BE2C (cell line): ENCODE data around the gene FBN1.

ENCODE experiments used
- DNase-seq: peaks from one replicate; pipeline ENCODE4 v3.0.0-alpha.2; 2020
- H3K27me3 ChIP-seq: fragments of 250-450 bp; sonication (Bioruptor Pico); 2 replicates; pipeline ENCODE4 v1.5.1; 2020; ENCODE audit warnings: mild to moderate bottlenecking
- H3K36me3 ChIP-seq: fragments of 250-450 bp; sonication (Bioruptor Pico); 2 replicates; pipeline ENCODE4 v1.5.1; 2020; ENCODE audit warnings: mild to moderate bottlenecking
- H3K4me1 ChIP-seq: fragments of 250-450 bp; sonication (Bioruptor Pico); 2 replicates; pipeline ENCODE4 v1.5.1; 2020
- H3K4me3 ChIP-seq: 2 replicates; pipeline ENCODE4 v1.5.1; 2011; ENCODE audit warnings: low read depth, low read length
- H3K9me3 ChIP-seq: fragments of 250-450 bp; sonication (Bioruptor Pico); 2 replicates; pipeline ENCODE4 v1.5.1; 2020
- TF ChIP-seq, protein P1 (sequence below): IDR thresholded peaks from 2 replicates; pipeline ENCODE4 v1.5.1; 2012; ENCODE audit warnings: mild to moderate bottlenecking, low read depth, low read length

Gene FBN1

DNA sequence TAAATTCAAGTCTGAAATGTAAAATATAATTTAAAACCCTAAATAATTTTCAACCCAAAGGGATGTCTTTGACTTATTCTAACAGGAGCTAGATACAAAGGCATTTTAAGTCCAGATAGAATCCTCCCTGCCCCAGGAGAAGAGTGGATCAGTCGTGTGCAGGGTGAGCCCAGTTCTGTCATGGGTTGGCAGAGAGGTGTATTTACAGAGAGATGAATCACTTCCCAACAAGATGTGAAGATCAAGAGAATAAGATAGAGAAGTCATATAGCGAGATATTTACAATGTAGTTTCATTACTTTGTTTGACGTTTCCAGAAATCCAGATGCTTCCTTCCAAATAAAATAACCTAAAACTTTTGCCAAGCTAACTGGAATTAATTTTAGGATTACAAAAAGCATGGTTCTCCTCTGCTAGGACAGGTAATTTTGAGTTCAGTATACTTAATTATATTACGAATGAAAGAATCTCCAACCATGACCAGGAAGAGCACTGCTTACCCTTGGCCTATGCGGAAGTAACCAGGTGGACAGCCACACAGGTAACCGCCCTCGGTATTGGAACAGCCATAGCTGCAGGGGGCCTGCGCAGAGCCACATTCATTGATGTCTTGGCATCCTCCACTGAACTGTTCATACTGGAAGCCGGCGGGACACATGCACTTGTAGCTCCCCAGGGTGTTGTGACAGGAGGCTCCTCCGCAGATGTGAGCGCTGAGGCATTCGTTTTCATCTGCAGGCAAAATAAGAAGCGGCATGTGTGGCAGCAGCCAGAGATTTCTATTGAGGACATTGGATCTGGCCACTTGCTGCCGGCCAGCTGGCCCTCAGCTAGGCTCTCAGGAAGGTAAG lies 230.2 kb downstream of the FBN1 start:
- Histone ChIP-seq H3K27me3 (no peaks in the 10 kb centered on the region), H3K4me1 (no peaks in the 10 kb centered on the region), H3K36me3 (no peaks in the 10 kb centered on the region), H3K4me3 (no peak overlapping the region), H3K9me3 (no peaks in the 10 kb centered on the region)
- TF ChIP-seq, protein P1, sequence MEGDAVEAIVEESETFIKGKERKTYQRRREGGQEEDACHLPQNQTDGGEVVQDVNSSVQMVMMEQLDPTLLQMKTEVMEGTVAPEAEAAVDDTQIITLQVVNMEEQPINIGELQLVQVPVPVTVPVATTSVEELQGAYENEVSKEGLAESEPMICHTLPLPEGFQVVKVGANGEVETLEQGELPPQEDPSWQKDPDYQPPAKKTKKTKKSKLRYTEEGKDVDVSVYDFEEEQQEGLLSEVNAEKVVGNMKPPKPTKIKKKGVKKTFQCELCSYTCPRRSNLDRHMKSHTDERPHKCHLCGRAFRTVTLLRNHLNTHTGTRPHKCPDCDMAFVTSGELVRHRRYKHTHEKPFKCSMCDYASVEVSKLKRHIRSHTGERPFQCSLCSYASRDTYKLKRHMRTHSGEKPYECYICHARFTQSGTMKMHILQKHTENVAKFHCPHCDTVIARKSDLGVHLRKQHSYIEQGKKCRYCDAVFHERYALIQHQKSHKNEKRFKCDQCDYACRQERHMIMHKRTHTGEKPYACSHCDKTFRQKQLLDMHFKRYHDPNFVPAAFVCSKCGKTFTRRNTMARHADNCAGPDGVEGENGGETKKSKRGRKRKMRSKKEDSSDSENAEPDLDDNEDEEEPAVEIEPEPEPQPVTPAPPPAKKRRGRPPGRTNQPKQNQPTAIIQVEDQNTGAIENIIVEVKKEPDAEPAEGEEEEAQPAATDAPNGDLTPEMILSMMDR, result no peak
- no peak for DNase-seq

DNA sequence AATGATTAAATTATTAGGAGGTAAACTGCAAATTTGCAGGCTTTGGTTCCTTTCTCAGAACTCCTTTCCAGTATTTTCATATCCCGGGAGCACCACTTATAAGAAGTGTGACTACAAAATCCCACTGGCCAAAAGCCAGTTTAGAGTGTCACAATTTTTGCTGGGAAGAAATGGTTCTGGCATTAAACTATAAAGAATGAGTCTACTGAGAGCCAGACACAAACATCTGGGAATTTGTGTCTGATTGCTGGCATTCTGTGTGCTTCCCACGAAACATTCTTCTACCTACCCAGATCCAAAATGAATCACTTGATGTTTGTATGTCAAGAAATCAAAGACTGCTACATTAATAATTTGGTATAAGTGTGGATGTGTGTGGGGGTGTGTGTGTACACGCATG lies 231.5 kb downstream of the FBN1 start:
- Histone ChIP-seq H3K9me3 (no peaks in the 10 kb centered on the region), H3K4me3 (no peak overlapping the region), H3K27me3 (no peaks in the 10 kb centered on the region), H3K36me3 (no peaks in the 10 kb centered on the region), H3K4me1 (no peaks in the 10 kb centered on the region)
- TF ChIP-seq, protein P1, result no peak
- DNase-seq, result no peak

DNA sequence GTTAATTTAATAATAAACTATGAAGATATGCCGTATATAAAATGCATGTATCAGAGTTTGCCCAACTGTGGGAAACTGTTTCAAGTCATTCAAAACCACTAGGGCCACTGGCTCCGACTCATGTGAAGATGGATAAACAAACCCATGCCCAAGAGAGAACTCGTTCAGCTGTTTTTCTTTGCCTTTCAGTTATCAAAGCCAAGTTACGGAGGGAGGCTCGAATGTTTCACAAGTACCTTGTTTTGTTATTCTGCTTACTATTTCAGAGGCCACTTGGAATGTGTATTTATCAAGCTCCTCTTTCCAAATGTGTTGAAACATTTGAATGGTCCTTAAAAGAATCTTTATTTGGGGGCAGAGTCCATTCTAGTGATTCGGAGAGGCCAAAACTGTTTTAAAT lies 232.2 kb downstream of the FBN1 start:
- Histone ChIP-seq H3K9me3 (no peaks in the 10 kb centered on the region), H3K27me3 (no peaks in the 10 kb centered on the region), H3K4me1 (no peaks in the 10 kb centered on the region), H3K36me3 (no peaks in the 10 kb centered on the region), H3K4me3 (no peak overlapping the region)
- TF ChIP-seq, protein P1, result no peak
- no peak for DNase-seq

DNA sequence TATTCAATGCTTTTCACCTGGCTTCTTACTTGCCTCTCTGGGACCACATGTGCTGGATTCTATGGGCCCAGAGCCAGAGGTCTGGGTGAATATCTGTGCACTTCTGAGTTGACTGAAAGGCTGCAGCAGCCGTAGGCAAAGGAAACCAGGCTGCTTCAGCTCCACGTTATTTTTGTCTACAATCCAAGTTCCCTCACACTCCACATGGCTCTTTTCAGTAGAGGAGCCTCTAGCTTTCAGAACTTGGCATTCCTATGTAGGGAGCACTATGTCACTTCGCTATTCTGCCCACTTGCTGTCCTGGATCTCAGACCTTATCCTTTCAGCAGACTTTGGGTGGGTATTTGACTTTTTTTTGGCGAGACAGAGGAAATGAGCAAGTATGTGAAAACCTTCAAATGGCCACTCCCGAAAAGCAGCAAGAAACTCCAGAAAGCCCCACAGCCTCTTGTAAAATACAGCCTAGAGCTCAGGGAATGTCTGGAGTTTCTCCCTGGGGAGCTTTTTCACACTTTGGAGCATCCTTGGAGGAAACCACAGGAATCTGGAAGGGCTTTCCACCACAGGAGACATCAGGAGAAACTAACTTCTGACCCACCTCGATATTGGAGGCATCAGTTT lies 233.4 kb downstream of the FBN1 start:
- Histone ChIP-seq H3K36me3 (no peaks in the 10 kb centered on the region), H3K4me1 (no peaks in the 10 kb centered on the region), H3K9me3 (no peaks in the 10 kb centered on the region), H3K4me3 (no peak overlapping the region), H3K27me3 (no peaks in the 10 kb centered on the region)
- DNase-seq, result no peak
- TF ChIP-seq, protein P1, result no peak

DNA sequence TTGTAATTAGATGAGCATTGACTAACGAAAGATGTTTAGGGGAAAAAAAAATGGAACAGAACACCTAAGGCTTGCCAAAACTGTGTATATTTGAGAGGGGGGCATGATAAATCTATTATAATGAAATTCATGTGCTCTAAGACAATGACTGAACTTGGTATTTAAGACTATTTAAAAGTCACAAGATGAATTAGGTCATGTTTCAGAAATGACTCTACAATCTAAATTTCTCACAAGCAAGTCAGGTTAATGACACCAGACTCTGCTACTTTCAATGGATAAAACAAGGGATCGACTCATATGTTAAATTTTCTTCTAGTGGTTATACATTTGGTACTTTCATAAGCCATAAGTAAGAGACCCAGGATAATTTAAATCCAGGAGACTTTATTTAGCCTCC lies 235.9 kb downstream of the FBN1 start:
- no peak for DNase-seq
- no peak overlapping the region for H3K4me3 ChIP-seq
- no peaks in the 10 kb centered on the region for H3K4me1 ChIP-seq
- TF ChIP-seq, protein P1, result no peak
- H3K27me3 ChIP-seq, result no peaks in the 10 kb centered on the region
- H3K36me3 ChIP-seq, result no peaks in the 10 kb centered on the region
- no peaks in the 10 kb centered on the region for H3K9me3 ChIP-seq

DNA sequence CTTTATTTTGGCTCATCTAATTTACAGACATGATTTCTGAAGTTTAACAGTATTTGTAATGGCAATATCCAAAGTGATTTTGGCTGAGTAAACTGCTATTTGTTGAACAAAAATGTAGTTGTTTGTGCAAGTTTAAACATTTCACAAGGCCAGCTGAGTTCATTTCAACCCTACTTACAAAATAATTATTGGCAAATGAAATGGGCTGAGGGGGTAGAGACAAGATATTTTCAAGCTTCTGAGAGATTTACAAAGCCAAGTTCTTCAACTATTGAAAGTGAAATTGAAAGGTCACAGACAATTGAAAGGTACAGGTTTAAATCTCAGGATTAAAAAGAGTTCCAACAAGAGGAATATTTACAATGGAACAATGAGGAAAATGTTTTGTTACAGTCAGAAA lies 237.2 kb downstream of the FBN1 start:
- Histone ChIP-seq H3K4me1 (no peaks in the 10 kb centered on the region), H3K27me3 (no peaks in the 10 kb centered on the region), H3K9me3 (no peaks in the 10 kb centered on the region), H3K36me3 (no peaks in the 10 kb centered on the region), H3K4me3 (no peak overlapping the region)
- no peak for DNase-seq
- TF ChIP-seq, protein P1, result no peak
